Epithelial cell of esophagus (primary cell): Measurements from ENCODE around the gene HOXA6.

Source experiments
- DNase-seq: peaks from one replicate; pipeline ENCODE4 v3.0.0; 2010; ENCODE audit warnings: low read depth
- H3K4me3 ChIP-seq: 2 replicates; pipeline ENCODE4 v1.5.1; 2011; ENCODE audit warnings: mild to moderate bottlenecking, low read length, control low read depth
- CTCF ChIP-seq: IDR thresholded peaks from 2 replicates; pipeline ENCODE4 v1.5.1; 2011; ENCODE audit warnings: low read depth, mild to moderate bottlenecking, low read length, control low read depth, inconsistent platforms; ENCODE audit not compliant: insufficient read depth; ENCODE audit errors: missing control alignments

The HOXA6 gene

GRCh38 chr7:27172315-27172774, 24.8 kb upstream of the HOXA6 start:
- no peak for TF ChIP-seq CTCF
- DNase-seq = no peak
- no peak overlapping the region for H3K4me3 ChIP-seq

GRCh38 chr7:27171637-27172314, 24.2 kb upstream of the HOXA6 start:
- no peak for DNase-seq
- H3K4me3 ChIP-seq = no peak overlapping the region
- TF ChIP-seq CTCF = no peak

GRCh38 chr7:27171325-27171636, 23.7 kb upstream of the HOXA6 start:
- DNase-seq = no peak
- TF ChIP-seq CTCF = no peak
- H3K4me3 ChIP-seq = no peak overlapping the region

- no peak for DNase-seq
- no peak for TF ChIP-seq CTCF
- H3K4me3 ChIP-seq = no peak overlapping the region
Observed at GRCh38 chr7:27170426-27171324, 23.1 kb upstream of the HOXA6 start.

- DNase-seq = no peak
- TF ChIP-seq CTCF = no peak
- H3K4me3 ChIP-seq = no peak overlapping the region
Observed at GRCh38 chr7:27169658-27170425, 22.3 kb upstream of the HOXA6 start.

GRCh38 chr7:27168265-27168947, 20.8 kb upstream of the HOXA6 start:
- TF ChIP-seq CTCF = no peak
- H3K4me3 ChIP-seq = no peak overlapping the region
- DNase-seq = no peak
